Panc1 (cell line): ENCODE measurements around the gene MAPK8IP3. TPM values are rescaled to one million over a fixed set of nuclear protein-coding genes. Genes with fewer than 3 reads are reported as not detected.
A peak's percentile ranks its signal among the peaks of the same experiment; 100 is the strongest.

Experiments used
- ATAC-seq: fragments of 200-7000 bp; cut with Tn5 transposase; 2 replicates; pipeline ENCODE4 v1.9.1; 2020; ENCODE audit warnings: mild to moderate bottlenecking, moderate library complexity
- BruUV-seq: library from RNA; stranded (reverse); fragments of 400-500 nt; replicated peaks from 2 replicates; lab custom pipeline; 2021; lab: Mats Ljungman, UMichigan
- CTCF ChIA-PET: fragments of 300-600 bp; sonication (Branson Sonifier 250); formaldehyde crosslinking; loops from one replicate; lab custom pipeline; 2022; ENCODE audit warnings: antibody characterized with exemption; lab: Charles Lee
- POLR2A ChIA-PET: fragments of 300-600 bp; sonication (Branson Sonifier 250); formaldehyde crosslinking; loops from one replicate; lab custom pipeline; 2022; ENCODE audit warnings: antibody characterized with exemption; lab: Charles Lee
- DNase-seq: peaks from one replicate; pipeline ENCODE4 v3.0.0-alpha.2; 2010; ENCODE audit warnings: low read depth, low spot score
- H3K27ac ChIP-seq: 2 replicates; pipeline ENCODE4 v1.5.1; 2011; ENCODE audit warnings: mild to moderate bottlenecking, low read length, inconsistent platforms
- H3K27me3 ChIP-seq: fragments of 200-500 bp; sonication (Bioruptor generic); 2 replicates; pipeline ENCODE4 v1.6.0; 2014; ENCODE audit warnings: low read length, inconsistent platforms; ENCODE audit not compliant: control insufficient read depth, insufficient read depth
- H3K36me3 ChIP-seq: fragments of 200-500 bp; sonication (Bioruptor generic); 2 replicates; pipeline ENCODE4 v1.5.1; 2014; ENCODE audit warnings: inconsistent platforms, mild to moderate bottlenecking, low read length, moderate library complexity; ENCODE audit not compliant: control insufficient read depth, insufficient read depth
- H3K4me1 ChIP-seq: 2 replicates; pipeline ENCODE4 v1.5.1; 2011; ENCODE audit warnings: inconsistent platforms, mild to moderate bottlenecking, low read length, moderate library complexity; ENCODE audit not compliant: control insufficient read depth, insufficient read depth
- H3K4me3 ChIP-seq, 2 experiments: 2 replicates each; pipeline ENCODE4 v1.5.1; 2011 to 2012; ENCODE audit warnings: low read depth in 2 of 2, low read length in 2 of 2, mild to moderate bottlenecking in 2 of 2, inconsistent platforms in 1 of 2, moderate library complexity in 1 of 2
- H3K9me3 ChIP-seq: fragments of 200-500 bp; sonication (Bioruptor generic); 2 replicates; pipeline ENCODE4 v1.5.1; 2014; ENCODE audit warnings: low read depth, mild to moderate bottlenecking, inconsistent platforms, low read length, moderate library complexity; ENCODE audit not compliant: control insufficient read depth, insufficient read depth
- POLR2AphosphoS5 ChIP-seq: IDR thresholded peaks from 2 replicates; pipeline ENCODE4 v1.6.1; 2012; ENCODE audit warnings: mild to moderate bottlenecking, low read depth, low read length, moderate library complexity
- REST ChIP-seq, 2 experiments: IDR thresholded peaks; 2 replicates each; pipeline ENCODE4 v1.6.1; 2011 to 2012; ENCODE audit warnings: low read depth in 2 of 2, control low read depth in 1 of 2, low read length in 1 of 2, mild to moderate bottlenecking in 1 of 2, moderate library complexity in 1 of 2; ENCODE audit not compliant: insufficient read depth in 1 of 2
- SIN3A ChIP-seq: IDR thresholded peaks from 2 replicates; pipeline ENCODE4 v1.6.1; 2012; ENCODE audit warnings: low read depth, mild to moderate bottlenecking, low read length, moderate library complexity, borderline replicate concordance; ENCODE audit not compliant: insufficient read depth
- TCF7L2 ChIP-seq: IDR thresholded peaks from 2 replicates; pipeline ENCODE4 v1.6.1; 2011; ENCODE audit warnings: mild to moderate bottlenecking, low read depth, low read length, inconsistent platforms
- in situ Hi-C: cut with HindIII; loops from 2 replicates; pipeline ENCODE4 v1.10.0; 2016; ENCODE audit warnings: low sequenced_read_pairs, low pct_unique_long_range_greater_than_20kb
- intact Hi-C: fragments of 100-400 bp; cut with micrococcal nuclease; formaldehyde crosslinking; loops from one replicate; pipeline ENCODE4 v1.10.0; 2022; ENCODE audit not compliant: unreplicated experiment
- total RNA-seq: library from RNA; stranded (reverse); gene quantifications from one replicate; pipeline ENCODE4 v1.2.1, GENCODE V29; 2021; ENCODE audit not compliant: unreplicated experiment
- TF ChIP-seq, protein P1 (sequence below): fragments of 450-650 bp; IDR thresholded peaks from 2 replicates; pipeline ENCODE4 v1.5.1; 2017; ENCODE audit warnings: mild to moderate bottlenecking

MAPK8IP3 gene
- total RNA-seq, 1 experiment from 2014 or later, result 108 TPM

DNA sequence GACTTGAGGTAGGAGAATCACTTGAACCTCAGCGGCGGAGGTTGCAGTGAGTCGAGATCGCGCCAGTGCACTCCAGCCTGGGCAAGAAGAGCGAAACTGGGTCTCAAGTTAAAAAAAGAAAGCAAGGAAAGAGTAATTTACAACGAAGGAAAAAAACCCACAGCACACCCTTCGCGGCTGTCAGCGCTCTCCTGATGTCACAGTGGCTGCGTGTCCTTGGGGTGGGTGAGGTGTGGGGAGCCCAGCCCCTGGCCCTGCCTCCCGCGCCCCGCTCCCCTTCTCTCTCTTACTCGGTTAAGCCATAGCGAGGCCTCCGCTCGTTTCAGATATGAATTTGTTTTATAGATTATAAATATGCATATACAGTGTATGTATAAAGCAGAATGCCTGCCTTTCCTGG, 28.7 kb upstream of the MAPK8IP3 start:
- POLR2A ChIA-PET, result interaction anchor here (0.7 kb wide), 1 partner anchor 224 kb away, joined by 3 read pairs; no protein-coding TSS in a partner anchor
- DNase-seq (no peak), ATAC-seq (no peak)
- no TSS peak for BruUV-seq
- H3K27me3 ChIP-seq, result no peaks in the 10 kb centered on the region
- CTCF ChIA-PET, result no interaction called here
- in situ Hi-C loops, result no loop called here
- peak overlapping the region; percentile 73 for H3K27ac ChIP-seq
- TF ChIP-seq, protein P1, sequence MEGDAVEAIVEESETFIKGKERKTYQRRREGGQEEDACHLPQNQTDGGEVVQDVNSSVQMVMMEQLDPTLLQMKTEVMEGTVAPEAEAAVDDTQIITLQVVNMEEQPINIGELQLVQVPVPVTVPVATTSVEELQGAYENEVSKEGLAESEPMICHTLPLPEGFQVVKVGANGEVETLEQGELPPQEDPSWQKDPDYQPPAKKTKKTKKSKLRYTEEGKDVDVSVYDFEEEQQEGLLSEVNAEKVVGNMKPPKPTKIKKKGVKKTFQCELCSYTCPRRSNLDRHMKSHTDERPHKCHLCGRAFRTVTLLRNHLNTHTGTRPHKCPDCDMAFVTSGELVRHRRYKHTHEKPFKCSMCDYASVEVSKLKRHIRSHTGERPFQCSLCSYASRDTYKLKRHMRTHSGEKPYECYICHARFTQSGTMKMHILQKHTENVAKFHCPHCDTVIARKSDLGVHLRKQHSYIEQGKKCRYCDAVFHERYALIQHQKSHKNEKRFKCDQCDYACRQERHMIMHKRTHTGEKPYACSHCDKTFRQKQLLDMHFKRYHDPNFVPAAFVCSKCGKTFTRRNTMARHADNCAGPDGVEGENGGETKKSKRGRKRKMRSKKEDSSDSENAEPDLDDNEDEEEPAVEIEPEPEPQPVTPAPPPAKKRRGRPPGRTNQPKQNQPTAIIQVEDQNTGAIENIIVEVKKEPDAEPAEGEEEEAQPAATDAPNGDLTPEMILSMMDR, result no peak
- TF ChIP-seq SIN3A, result no peak
- no peak for TF ChIP-seq POLR2AphosphoS5
- TF ChIP-seq TCF7L2, result no peak
- no peak for TF ChIP-seq REST (IDR thresholded peaks at IDR 0.05; ENCODE audit: insufficient read depth in 1 of 2, low read depth in 2 of 2, low read length in 1 of 2)
- H3K4me3 ChIP-seq, result peak overlapping the region; percentile 49 to 72
- H3K4me1 ChIP-seq, result peaks cover 18% of the 10 kb centered on the region
- no peaks in the 10 kb centered on the region for H3K9me3 ChIP-seq
- intact Hi-C loops, result no loop called here
- peaks cover 2% of the 10 kb centered on the region for H3K36me3 ChIP-seq

DNA sequence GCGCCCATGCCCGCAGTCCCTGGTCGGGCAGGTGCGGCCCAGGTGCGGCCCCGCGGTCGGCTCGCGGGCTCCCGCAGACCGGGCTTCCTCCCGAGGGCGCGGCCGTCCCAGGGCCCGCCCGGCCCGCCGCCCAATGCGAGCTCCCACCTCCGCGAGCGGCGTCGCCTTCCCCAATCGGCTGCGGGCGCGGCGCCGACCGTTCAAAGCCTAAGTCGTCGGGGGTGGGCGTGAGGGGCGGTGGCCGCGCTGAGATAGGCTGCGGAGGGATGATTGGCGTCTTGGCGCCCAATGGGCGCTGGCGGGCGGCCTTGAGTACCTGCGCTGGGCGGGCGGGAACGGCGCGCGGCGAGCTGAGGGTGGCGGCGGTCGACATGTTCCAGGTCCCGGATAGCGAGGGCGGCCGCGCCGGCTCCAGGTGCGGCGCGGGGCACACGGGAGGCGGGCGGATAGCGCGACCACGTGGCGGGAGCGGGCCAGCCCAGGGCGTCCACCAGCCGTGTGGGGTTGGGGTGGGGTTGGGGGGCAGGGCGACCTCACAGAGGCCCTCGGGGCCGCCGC, 28.0 kb upstream of the MAPK8IP3 start, which contains the start of gene JPT2:
TSS of gene JPT2 (plus strand) at position 338 of the 558 bp plus-strand sequence. CDS start at position 372, 34 bp downstream.
- H3K27me3 ChIP-seq, result no peaks in the 10 kb centered on the region
- intact Hi-C loops, result no loop called here

More for the DNA sequence above, 28.0 kb upstream of the MAPK8IP3 start, which contains the start of gene JPT2:
- H3K4me3 ChIP-seq, result peak within 1 kb of the TSS; percentile 72 to 92
- peaks cover 18% of the 10 kb centered on the region for H3K4me1 ChIP-seq
- ChIA-PET CTCF (no interaction called here), POLR2A (interaction anchor here (0.5 to 0.7 kb wide), 2 partner anchors 23 to 27 kb away, joined by 5 to 12 read pairs; no protein-coding TSS in a partner anchor)
- in situ Hi-C loops, result no loop called here
- peak; percentile 96 for ATAC-seq
- H3K27ac ChIP-seq, result peak within 1 kb of the TSS; percentile 97
- no peaks in the 10 kb centered on the region for H3K9me3 ChIP-seq
- BruUV-seq, result no TSS peak
- DNase-seq, result peak; percentile 86
- H3K36me3 ChIP-seq, result no peaks in the 10 kb centered on the region; the same call in none of the 2 replicates
- TF ChIP-seq, protein P1, result no peak
- TF ChIP-seq SIN3A (peak; percentile 15; the same call in 1 of the 2 replicates), TCF7L2 (peak; percentile 96), POLR2AphosphoS5 (peak; percentile 37; the same call in 1 of the 2 replicates)
